ENCODE measurements around the gene ZNF358.

ZNF358 gene

DNA sequence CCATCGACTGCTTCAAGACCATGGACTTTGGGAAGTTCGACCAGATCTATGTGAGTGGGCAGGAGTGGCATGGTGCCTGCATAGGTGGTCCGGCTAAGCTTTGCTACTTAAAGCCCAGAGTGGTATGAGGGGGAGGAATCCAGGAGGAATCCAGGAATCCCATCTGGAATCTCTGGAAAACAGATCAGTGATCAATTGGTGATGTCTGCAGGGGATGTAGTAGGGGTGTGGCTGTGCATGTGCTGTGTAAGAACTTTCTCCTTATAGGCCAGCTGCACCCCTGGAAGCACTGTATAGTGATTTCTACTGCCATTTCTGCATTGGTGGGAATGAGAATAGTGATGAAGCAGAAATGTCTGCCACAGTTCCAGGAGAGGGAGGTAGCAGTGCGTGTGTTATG lies 43.2 kb downstream of the ZNF358 start:
- no peak for DNase-seq (ENCODE audit: low spot score)

DNA sequence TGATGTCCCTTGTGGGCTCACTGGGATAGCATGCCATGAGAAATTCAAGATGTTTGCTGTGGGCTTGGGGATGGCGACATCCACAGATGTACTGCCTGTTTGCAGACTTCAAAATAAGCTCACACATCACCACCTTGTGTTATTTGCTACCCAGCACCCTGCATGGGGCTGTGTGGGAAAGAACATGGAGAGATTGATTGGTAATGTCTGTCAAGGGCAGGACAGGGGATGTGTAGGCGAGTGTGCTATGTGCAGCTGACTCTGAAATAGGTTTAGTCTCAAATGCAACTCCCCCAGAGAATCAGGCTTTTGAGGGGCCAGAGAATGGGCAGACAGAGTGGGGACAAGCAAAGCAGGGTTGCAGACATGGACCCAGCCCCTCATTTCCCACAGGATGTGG lies 44.4 kb downstream of the ZNF358 start:
- DNase-seq (ENCODE audit: low spot score), result no peak

DNA sequence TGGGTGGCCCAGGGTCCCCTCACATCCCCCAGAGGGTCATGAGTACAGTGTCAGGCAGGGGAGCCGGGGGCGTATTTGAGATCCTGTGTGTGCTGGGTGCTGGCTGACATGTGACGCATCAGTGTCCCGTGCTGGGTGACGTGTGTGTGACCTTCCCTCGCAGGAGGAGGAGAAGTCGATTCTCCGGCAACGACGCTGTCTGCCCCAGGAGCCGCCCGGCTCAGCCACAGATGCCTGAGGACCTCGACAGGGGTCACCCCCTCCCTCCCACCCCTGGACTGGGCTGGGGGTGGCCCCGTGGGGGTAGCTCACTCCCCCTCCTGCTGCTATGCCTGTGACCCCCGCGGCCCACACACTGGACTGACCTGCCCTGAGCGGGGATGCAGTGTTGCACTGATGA lies 45.4 kb downstream of the ZNF358 start:
- DNase-seq (ENCODE audit: low spot score), result no peak

DNA sequence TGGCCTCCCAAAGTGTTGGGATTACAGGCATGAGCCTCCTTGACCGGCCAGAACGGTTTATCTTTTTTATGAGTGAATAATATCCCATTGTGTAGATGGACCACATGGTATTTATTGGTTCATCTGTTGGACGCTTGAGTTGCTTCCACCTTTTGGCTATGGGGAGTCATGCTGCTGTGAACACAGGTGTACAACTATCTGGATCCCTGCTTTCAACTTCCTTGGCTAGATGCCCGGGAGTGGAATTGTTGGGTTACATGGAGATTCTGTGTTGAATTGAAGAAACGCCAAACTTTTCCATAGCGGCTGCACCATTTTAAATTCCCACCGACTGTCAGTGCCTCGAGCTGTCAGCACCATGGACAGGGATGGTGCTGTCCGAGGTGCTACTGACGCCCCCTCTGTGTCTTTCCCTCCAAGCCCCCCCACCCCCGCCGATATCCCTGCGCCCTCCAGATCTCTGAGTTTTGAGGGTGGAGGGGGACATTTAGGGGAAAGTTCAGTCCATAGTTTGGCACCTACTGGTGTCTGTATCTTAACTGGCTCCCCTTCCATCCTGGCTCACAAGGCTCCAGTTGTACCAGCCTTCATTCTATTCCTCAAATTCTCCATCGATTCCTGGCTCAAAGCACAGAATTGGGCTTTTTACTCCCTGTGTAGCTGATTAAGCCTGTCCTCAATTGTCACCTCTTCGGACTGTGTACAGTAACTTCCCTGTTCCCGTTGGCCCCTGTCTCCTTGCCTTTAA lies 46.9 kb downstream of the ZNF358 start:
- DNase-seq (ENCODE audit: low spot score), result no peak

DNA sequence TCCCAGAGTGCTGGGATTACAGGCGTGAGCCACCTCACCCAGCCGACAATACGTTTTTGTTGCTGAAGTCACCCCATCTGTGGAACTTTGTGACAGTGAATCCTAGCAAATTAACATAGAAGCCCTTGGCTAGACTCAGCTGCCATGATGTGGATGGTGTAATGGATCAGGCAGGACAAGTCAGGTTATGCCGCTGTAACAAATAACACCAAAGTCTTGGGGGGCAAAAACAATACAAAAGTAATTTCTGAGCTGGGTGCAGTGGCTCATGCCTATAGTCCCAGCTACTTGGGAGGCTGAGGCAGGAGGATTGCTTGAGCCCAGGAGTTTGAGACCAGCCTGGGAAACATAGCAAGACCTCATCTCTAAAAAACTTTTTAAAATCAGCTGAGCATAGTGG lies 49.0 kb downstream of the ZNF358 start:
- DNase-seq (ENCODE audit: low spot score), result no peak

DNA sequence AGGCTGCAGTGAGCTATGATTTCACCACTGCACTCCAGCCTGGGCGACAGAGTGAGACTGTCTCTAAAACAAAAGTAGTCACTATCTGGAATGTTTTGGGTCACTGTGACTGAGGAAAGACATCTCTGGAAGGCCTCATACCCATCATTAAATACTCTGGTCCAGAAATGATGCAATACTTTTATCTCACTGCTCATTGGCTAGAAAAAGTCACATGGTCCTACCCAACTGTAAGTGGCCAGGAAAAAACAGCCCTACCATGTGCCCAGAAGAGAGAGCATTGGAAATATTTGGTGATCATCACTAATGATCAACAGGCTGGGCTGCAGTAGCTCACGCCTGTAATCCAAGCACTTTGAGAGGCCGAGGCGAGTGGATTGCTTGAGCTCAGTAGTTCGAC lies 49.4 kb downstream of the ZNF358 start:
- DNase-seq (ENCODE audit: low spot score), result no peak
